RWPE1 (cell line): ENCODE data around the gene ASF1B.

Experiments
- CTCF ChIA-PET: fragments of 350-600 bp; sonication (Branson Sonifier 250); formaldehyde crosslinking; extraction: SDS; loops from one replicate; lab custom pipeline; 2021; lab: Yijun Ruan, JAX
- POLR2A ChIA-PET: fragments of 400-600 bp; formaldehyde crosslinking; extraction: SDS; loops from one replicate; lab custom pipeline; 2020; ENCODE audit warnings: antibody characterized with exemption; ENCODE audit not compliant: low non-redundant PET; lab: Yijun Ruan, JAX
- DNase-seq: peaks from one replicate; pipeline ENCODE4 v3.0.0; 2012; ENCODE audit warnings: low spot score
- H3K27ac ChIP-seq: fragments of 450-650 bp; 2 replicates; pipeline ENCODE4 v1.5.1; 2017
- TF ChIP-seq, protein P1 (sequence below): fragments of 450-650 bp; conservative IDR thresholded peaks from 2 replicates; pipeline ENCODE4 v1.5.1; 2017; ENCODE audit warnings: low read depth, mild to moderate bottlenecking

Gene ASF1B

DNA sequence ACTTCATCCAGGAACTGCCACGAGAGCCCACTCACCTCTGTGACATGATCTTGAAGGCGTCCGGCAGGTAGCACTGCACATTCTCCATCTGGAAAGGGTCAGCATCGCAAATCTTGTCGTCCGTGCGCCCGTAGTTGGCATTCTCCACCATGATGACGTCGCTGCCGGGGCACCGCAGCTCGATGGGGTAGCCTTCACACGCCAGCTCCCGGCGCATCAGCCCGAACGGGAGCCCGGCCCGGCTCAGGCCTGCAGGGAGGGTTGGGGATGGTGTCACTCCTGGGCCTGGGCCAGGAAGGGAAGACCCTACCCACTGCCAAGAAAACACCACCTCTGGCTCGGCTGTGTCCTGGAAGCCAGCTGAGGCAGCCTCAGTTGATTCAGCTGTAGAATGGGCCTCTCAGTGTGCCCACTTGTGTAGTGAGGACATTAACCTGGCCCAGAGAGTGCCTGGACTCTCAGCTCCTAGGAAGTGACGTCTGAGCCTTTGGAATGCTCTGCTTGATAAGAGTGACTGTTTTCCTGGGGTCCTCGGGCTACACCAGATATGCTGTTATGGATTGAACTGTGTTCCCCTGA is 41.2 kb upstream of the ASF1B start:
- ChIA-PET CTCF (interaction anchor here (1.1 kb wide), 1 partner anchor 29 kb away, joined by 3 read pairs; no protein-coding TSS in a partner anchor), POLR2A (no interaction called here)
- no peak for DNase-seq
- H3K27ac ChIP-seq = no peak overlapping the region
- TF ChIP-seq, protein P1, sequence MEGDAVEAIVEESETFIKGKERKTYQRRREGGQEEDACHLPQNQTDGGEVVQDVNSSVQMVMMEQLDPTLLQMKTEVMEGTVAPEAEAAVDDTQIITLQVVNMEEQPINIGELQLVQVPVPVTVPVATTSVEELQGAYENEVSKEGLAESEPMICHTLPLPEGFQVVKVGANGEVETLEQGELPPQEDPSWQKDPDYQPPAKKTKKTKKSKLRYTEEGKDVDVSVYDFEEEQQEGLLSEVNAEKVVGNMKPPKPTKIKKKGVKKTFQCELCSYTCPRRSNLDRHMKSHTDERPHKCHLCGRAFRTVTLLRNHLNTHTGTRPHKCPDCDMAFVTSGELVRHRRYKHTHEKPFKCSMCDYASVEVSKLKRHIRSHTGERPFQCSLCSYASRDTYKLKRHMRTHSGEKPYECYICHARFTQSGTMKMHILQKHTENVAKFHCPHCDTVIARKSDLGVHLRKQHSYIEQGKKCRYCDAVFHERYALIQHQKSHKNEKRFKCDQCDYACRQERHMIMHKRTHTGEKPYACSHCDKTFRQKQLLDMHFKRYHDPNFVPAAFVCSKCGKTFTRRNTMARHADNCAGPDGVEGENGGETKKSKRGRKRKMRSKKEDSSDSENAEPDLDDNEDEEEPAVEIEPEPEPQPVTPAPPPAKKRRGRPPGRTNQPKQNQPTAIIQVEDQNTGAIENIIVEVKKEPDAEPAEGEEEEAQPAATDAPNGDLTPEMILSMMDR = no peak

DNA sequence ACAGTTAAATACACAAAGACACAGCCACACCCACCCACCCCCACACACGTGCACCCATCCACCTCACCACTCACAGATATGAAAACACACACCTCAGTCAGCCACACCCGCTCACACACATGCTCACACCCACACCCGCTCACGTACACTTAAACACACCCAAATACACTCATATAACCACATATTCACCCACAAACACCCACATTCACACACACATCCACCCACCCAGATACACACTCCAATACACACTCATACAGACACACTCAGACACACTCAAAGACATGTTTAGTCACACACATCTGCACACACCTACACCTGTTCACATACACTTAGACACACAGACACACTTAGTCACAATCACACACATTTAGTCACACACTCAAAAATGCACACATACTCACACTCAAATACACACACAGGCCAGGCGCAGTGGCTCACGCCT is 39.0 kb upstream of the ASF1B start:
- no peak overlapping the region for H3K27ac ChIP-seq
- ChIA-PET POLR2A (no interaction called here), CTCF (no interaction called here)
- no peak for DNase-seq
- TF ChIP-seq, protein P1 = no peak

DNA sequence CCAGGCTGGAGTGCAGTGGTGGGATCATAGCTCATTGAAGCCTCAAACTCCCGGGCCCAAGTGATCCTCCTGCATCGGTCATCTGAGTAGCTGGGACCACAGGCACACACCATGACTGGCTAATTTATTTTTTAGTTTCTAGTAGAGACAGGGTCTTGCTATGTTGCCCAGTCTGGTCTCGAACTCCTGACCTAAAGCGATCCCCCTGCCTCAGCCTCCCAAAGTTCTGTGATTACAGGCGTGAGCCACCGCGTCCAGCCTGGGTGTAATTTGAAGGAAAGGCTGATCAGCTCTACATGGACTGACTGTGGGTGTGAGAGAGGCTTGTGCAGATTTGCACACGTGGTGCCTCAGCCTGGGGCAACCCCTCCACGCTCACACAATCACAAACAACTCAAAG is 38.5 kb upstream of the ASF1B start:
- TF ChIP-seq, protein P1 = no peak
- no peak for DNase-seq
- CTCF ChIA-PET = no interaction called here
- POLR2A ChIA-PET = no interaction called here
- no peak overlapping the region for H3K27ac ChIP-seq

DNA sequence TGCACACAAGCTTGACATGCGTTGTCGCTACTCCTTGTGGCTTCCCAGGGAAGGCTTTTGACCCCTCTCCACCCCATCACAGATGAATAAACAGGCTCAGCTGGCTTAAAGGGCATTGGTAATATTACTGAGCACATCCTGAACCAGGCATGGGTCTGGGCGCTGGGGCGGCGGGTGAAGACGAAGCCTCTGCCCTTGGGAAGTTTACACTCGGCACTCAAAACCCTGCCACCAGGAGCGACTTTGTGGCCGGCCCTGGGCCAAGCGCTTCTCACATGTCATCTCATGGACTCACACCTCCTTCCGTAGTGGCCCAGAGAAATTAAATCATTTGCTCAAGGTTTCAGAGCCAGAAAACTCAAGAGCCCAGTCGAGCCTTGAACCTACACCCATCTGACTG is 32.6 kb upstream of the ASF1B start:
- H3K27ac ChIP-seq = no peak overlapping the region
- CTCF ChIA-PET = interaction anchor here (1.0 kb wide), 1 partner anchor 28 kb away, joined by 3 read pairs; no protein-coding TSS in a partner anchor
- POLR2A ChIA-PET = no interaction called here
- TF ChIP-seq, protein P1 = no peak
- DNase-seq = no peak

DNA sequence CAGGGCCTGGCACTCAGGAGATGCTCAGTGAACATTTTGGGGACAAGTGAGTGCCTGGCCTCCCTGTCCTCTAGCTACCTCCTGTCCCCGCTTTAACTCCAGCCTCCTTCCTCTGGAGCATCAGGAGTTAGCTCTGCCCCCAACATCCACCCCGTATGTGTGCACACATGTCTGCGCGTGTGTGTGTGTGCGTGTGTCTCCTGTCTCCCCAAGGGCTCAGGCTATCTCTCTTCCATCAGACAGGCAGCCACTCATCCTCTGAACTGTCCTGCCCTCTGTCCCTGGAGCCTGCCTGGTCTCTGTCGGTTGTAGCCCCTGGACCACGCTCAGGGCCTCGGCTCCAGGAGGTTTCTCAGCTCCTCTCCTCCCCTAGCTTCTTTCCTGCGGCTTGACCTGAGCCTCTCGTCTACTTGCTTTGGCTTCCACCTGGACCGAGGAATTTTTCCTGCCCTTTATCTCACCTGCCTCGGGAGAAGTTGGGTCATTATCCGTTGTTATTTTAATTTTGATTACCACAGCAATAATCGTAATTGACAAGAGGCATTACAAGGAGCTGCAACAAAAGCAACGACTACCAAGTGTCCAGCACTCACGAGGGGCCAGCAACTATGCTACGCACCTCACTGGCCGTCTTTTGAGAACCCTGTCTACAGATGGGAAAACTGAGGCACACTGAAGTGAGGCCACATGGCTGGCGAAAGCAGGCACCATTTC is 32.0 kb upstream of the ASF1B start:
- ChIA-PET POLR2A (no interaction called here), CTCF (interaction anchor here (1.0 to 1.1 kb wide), 2 partner anchors 28 to 50 kb away, joined by 3 read pairs; no protein-coding TSS in a partner anchor)
- no peak for DNase-seq
- TF ChIP-seq, protein P1 = no peak
- no peak overlapping the region for H3K27ac ChIP-seq

DNA sequence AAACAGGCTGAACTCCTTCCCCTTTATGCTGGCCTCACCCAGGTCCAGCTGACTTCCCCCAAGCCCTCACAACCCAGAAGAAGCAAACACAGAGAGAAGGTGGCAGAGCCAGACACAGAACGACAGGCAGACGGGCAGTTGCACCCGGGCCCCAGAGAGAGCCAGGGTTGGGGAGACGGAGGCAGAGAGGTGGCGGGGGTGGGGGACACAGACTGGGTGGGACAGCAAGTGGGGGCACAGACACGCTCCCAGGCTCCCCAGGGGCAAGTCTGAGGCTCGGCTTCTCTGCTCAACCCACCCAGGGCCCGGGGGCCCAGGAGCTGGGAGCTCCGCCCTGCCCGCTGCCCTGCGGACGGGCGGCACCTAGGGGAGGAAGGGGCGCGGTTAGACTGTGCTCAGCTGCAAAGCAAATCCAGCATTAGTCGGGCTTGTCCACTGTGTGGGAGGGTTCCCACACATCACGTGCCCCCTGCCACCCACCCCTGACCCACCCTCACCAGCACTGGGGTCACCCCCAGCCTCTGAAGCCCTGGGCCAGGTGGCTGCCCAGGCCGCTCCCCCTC is 31.3 kb upstream of the ASF1B start:
- no peak overlapping the region for H3K27ac ChIP-seq
- ChIA-PET POLR2A (no interaction called here), CTCF (interaction anchor here (1.0 to 1.1 kb wide), 2 partner anchors 27 to 51 kb away, joined by 3 read pairs; no protein-coding TSS in a partner anchor)
- no peak for DNase-seq
- TF ChIP-seq, protein P1 = no peak
